Heart left ventricle (tissue), 13 donors: ENCODE data around the gene DNMT3A.

Experiments used
- POLR2A ChIP-seq, 2 donors: fragments of 450-650 bp; IDR thresholded peaks; one replicate each; pipeline ENCODE4 v1.6.1; 2017; ENCODE audit warnings: antibody characterized with exemption in 2 of 2, mild to moderate bottlenecking in 2 of 2, moderate library complexity in 2 of 2
- TF ChIP-seq, protein P1 (sequence below), 12 donors: fragments of 200-600 bp; sonication (generic) in 4 of 12; IDR thresholded peaks; one replicate each; pipeline versions ENCODE4 v1.5.0 to v1.8.0; 2018 to 2022; ENCODE audit warnings: antibody characterized with exemption in 12 of 12, mild to moderate bottlenecking in 5 of 12
- donor health status: ischemic (EF 13 %, LVEDD 7.1; RV severe dilation, severe dysfunction).
- donor health status: DM: no; HTN: yes; CAD: no.
- donor health status: DM: no; HTN: no; CAD: no.
- donor health status: ischemic (EF 25% LVEDD 6.9; RV normal size, moderate dysfunction).
- donor health status: ischemic (EF 25% LVEDD 5.7; RV mildly dilated, moderate dysfunction).
- donor health status: ischemic (EF 35%, LVEDD 5.7; RV mildly dilated, moderate dysfunction).
- donor health status: nonischemic (EF 11% LVEDD 7.7; RV severe dilation, severe dysfunction).
- donor health status: DM: yes; HTN: yes; CAD: no.
- donor health status: PGD.
- donor health status: ischemic (EF 29% LVEDD 5.4; RV normal size, mild dysfunction).
- donor health status: nonischemic (EF 23%, LVEDD 6.1; RV moderate dilation, normal function).

DNA sequence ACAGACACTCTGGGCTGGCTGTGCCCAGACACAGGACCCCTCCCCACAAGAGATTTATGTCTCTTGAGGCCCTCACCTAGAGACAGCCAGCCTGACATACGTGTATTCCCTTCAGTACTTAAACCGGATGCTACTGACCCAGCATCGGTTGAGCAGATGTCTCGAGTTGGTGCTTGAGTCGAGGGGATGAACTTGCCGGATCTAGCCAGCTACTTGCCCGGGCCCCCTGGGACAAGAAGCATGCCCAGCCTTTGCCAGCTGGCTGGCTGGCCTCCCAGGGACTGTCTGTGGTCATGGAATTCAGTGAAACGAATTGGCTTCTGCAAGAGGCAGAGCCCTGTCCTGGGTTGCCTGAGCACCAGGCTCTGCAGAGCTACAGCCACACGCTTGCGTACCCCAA is 36.0 kb downstream of the DNMT3A start:
- TF ChIP-seq POLR2A (IDR thresholded peaks at IDR 0.05) = no peak
- TF ChIP-seq, protein P1, sequence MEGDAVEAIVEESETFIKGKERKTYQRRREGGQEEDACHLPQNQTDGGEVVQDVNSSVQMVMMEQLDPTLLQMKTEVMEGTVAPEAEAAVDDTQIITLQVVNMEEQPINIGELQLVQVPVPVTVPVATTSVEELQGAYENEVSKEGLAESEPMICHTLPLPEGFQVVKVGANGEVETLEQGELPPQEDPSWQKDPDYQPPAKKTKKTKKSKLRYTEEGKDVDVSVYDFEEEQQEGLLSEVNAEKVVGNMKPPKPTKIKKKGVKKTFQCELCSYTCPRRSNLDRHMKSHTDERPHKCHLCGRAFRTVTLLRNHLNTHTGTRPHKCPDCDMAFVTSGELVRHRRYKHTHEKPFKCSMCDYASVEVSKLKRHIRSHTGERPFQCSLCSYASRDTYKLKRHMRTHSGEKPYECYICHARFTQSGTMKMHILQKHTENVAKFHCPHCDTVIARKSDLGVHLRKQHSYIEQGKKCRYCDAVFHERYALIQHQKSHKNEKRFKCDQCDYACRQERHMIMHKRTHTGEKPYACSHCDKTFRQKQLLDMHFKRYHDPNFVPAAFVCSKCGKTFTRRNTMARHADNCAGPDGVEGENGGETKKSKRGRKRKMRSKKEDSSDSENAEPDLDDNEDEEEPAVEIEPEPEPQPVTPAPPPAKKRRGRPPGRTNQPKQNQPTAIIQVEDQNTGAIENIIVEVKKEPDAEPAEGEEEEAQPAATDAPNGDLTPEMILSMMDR (IDR thresholded peaks at IDR 0.05) = no peak
